Sigmoid colon (tissue), 4 donors: ENCODE results near the gene ZFYVE28.

ENCODE experiments used
- EP300 ChIP-seq, 4 donors: sonication (generic); formaldehyde crosslinking; IDR thresholded peaks; one replicate each; pipeline ENCODE4 v1.6.1; 2017; ENCODE audit warnings: antibody characterized with exemption in 4 of 4
- POLR2AphosphoS5 ChIP-seq, 4 donors: sonication (generic); formaldehyde crosslinking; IDR thresholded peaks; one replicate each; pipeline ENCODE4 v1.6.1; 2017; ENCODE audit warnings: antibody characterized with exemption in 4 of 4
- TF ChIP-seq, protein P1 (sequence below), 4 experiments: fragments of 450-650 bp in 3 of 4; fragments of 200-600 bp in 1 of 4; IDR thresholded peaks; one replicate each; pipeline ENCODE4 v1.5.1; 2016 to 2019; ENCODE audit warnings: antibody characterized with exemption in 4 of 4, mild to moderate bottlenecking in 3 of 4, moderate library complexity in 2 of 4

DNA sequence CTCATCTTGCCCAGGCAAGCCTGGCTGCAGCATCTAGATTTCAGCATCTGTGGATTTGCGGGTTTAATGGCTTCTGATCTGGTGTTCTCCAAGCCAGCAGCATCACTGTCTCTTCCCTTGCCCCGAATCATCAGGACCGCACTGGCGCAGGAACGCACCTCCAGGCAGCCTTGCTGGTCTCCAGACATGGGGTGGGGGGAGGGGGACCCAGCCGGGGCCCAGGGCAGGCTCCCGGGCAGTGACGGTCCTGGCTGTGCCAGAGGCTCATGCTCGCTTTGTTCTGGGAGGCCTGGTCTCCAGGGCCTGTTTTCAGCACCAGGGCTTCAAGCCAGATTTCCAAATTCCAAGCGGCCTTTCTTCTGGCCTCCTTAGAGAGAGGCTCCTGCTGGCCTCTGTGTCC is 5.2 kb upstream of the ZFYVE28 start:
- TF ChIP-seq, protein P1, sequence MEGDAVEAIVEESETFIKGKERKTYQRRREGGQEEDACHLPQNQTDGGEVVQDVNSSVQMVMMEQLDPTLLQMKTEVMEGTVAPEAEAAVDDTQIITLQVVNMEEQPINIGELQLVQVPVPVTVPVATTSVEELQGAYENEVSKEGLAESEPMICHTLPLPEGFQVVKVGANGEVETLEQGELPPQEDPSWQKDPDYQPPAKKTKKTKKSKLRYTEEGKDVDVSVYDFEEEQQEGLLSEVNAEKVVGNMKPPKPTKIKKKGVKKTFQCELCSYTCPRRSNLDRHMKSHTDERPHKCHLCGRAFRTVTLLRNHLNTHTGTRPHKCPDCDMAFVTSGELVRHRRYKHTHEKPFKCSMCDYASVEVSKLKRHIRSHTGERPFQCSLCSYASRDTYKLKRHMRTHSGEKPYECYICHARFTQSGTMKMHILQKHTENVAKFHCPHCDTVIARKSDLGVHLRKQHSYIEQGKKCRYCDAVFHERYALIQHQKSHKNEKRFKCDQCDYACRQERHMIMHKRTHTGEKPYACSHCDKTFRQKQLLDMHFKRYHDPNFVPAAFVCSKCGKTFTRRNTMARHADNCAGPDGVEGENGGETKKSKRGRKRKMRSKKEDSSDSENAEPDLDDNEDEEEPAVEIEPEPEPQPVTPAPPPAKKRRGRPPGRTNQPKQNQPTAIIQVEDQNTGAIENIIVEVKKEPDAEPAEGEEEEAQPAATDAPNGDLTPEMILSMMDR (IDR thresholded peaks at IDR 0.05): no peak
- no peak for TF ChIP-seq POLR2AphosphoS5 (IDR thresholded peaks at IDR 0.05)
- no peak for TF ChIP-seq EP300 (IDR thresholded peaks at IDR 0.05)
